A673 (cell line): ENCODE measurements around the gene STARD13. TPM values are rescaled to one million over a fixed set of nuclear protein-coding genes. Genes with fewer than 3 reads are reported as not detected.

Source experiments
- BruUV-seq: library from RNA; stranded (reverse); fragments of 400-500 nt; replicated peaks from 2 replicates; lab custom pipeline; 2021; lab: Mats Ljungman, UMichigan
- CTCF ChIA-PET: fragments of 300-600 bp; sonication (Branson Sonifier 250); formaldehyde crosslinking; loops from one replicate; lab custom pipeline; 2022; ENCODE audit warnings: antibody characterized with exemption; lab: Charles Lee
- POLR2A ChIA-PET: fragments of 300-600 bp; sonication (Branson Sonifier 250); formaldehyde crosslinking; loops from one replicate; lab custom pipeline; 2022; ENCODE audit warnings: antibody characterized with exemption; ENCODE audit not compliant: low non-redundant PET; lab: Charles Lee
- DNase-seq: peaks from one replicate; pipeline ENCODE4 v3.0.0-alpha.2; 2015; ENCODE audit warnings: low spot score
- H3K27ac ChIP-seq: fragments of 200-600 bp; sonication (generic); 2 replicates; pipeline ENCODE4 v1.5.1; 2016; ENCODE audit warnings: mixed run types, low read depth, mild to moderate bottlenecking, mixed read lengths, antibody characterized with exemption, low read length; ENCODE audit not compliant: poor library complexity, severe bottlenecking
- H3K27me3 ChIP-seq: fragments of 200-600 bp; sonication (generic); replicated peaks from 2 replicates; pipeline ENCODE4 v1.6.1; 2017; ENCODE audit warnings: mixed run types, low read depth, mild to moderate bottlenecking, mixed read lengths, antibody characterized with exemption, low read length; ENCODE audit not compliant: insufficient read depth, poor library complexity
- H3K36me3 ChIP-seq: fragments of 200-600 bp; sonication (generic); 2 replicates; pipeline ENCODE4 v1.6.1; 2016; ENCODE audit warnings: mixed run types, mild to moderate bottlenecking, mixed read lengths, antibody characterized with exemption, low read length; ENCODE audit not compliant: insufficient read depth, poor library complexity, severe bottlenecking
- H3K4me1 ChIP-seq: fragments of 200-600 bp; sonication (generic); 2 replicates; pipeline ENCODE4 v1.6.1; 2017; ENCODE audit warnings: mixed run types, mild to moderate bottlenecking, mixed read lengths, antibody characterized with exemption, low read length; ENCODE audit not compliant: insufficient read depth, poor library complexity, severe bottlenecking
- H3K4me3 ChIP-seq: fragments of 200-600 bp; sonication (generic); 2 replicates; pipeline ENCODE4 v1.5.1; 2016; ENCODE audit warnings: low read depth, mixed run types, mild to moderate bottlenecking, mixed read lengths, low read length; ENCODE audit not compliant: poor library complexity, severe bottlenecking
- H3K9me3 ChIP-seq: fragments of 200-600 bp; sonication (generic); 2 replicates; pipeline ENCODE4 v1.6.1; 2016; ENCODE audit warnings: mixed run types, low read depth, mild to moderate bottlenecking, mixed read lengths, antibody characterized with exemption, low read length; ENCODE audit not compliant: poor library complexity, severe bottlenecking
- EZH2 ChIP-seq: fragments of 200-600 bp; sonication (generic); IDR thresholded peaks from 2 replicates; pipeline ENCODE4 v1.6.1; 2017; ENCODE audit warnings: borderline replicate concordance, low read depth, mild to moderate bottlenecking, mixed read lengths, antibody characterized with exemption, low read length; ENCODE audit not compliant: poor library complexity, severe bottlenecking
- intact Hi-C: fragments of 100-400 bp; cut with micrococcal nuclease; formaldehyde crosslinking; loops from one replicate; pipeline ENCODE4 v1.10.0; 2022; ENCODE audit not compliant: unreplicated experiment
- total RNA-seq: library from RNA; stranded (reverse); gene quantifications from 2 replicates; pipeline ENCODE4 v1.2.3, GENCODE V29; 2021
- TF ChIP-seq, protein P1 (sequence below): fragments of 300-800, 200-600 bp; sonication (generic); conservative IDR thresholded peaks from 2 replicates; pipeline ENCODE4 v1.5.1; 2017; ENCODE audit warnings: low read depth, mild to moderate bottlenecking, antibody characterized with exemption, low read length, moderate library complexity, mixed read lengths

The STARD13 gene
- total RNA-seq, 1 experiment from 2014 or later, result 45.7 TPM

DNA sequence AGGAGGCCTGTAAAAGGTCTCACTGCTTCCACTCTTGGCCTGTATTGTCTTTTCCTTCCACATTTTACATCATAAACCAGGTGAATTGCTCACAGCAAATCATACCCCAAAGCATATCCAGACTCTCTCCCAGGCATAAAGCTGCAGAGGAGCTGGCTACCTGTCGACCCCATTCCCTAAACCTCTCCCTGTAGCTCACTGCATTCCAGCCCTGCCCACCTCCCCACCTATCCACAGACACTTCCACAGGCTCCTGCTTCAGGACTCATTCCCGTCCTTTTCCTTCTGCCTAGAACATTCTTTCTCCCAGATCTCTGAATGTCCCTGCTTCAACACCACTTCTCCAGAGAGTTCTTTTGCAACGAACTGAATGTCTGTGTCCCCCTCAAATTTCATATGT, 46.4 kb upstream of the STARD13 start:
- Histone ChIP-seq H3K9me3 (no peaks in the 10 kb centered on the region), H3K27me3 (no peaks in the 10 kb centered on the region), H3K4me3 (no peak overlapping the region), H3K27ac (no peak overlapping the region), H3K36me3 (no peaks in the 10 kb centered on the region), H3K4me1 (peaks cover 7% of the 10 kb centered on the region)
- TF ChIP-seq EZH2, result no peak
- TF ChIP-seq, protein P1, sequence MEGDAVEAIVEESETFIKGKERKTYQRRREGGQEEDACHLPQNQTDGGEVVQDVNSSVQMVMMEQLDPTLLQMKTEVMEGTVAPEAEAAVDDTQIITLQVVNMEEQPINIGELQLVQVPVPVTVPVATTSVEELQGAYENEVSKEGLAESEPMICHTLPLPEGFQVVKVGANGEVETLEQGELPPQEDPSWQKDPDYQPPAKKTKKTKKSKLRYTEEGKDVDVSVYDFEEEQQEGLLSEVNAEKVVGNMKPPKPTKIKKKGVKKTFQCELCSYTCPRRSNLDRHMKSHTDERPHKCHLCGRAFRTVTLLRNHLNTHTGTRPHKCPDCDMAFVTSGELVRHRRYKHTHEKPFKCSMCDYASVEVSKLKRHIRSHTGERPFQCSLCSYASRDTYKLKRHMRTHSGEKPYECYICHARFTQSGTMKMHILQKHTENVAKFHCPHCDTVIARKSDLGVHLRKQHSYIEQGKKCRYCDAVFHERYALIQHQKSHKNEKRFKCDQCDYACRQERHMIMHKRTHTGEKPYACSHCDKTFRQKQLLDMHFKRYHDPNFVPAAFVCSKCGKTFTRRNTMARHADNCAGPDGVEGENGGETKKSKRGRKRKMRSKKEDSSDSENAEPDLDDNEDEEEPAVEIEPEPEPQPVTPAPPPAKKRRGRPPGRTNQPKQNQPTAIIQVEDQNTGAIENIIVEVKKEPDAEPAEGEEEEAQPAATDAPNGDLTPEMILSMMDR, result no peak
- CTCF ChIA-PET, result no interaction called here
- no peak for DNase-seq
- POLR2A ChIA-PET, result no interaction called here
- intact Hi-C loops, result no loop called here
- no TSS peak for BruUV-seq

DNA sequence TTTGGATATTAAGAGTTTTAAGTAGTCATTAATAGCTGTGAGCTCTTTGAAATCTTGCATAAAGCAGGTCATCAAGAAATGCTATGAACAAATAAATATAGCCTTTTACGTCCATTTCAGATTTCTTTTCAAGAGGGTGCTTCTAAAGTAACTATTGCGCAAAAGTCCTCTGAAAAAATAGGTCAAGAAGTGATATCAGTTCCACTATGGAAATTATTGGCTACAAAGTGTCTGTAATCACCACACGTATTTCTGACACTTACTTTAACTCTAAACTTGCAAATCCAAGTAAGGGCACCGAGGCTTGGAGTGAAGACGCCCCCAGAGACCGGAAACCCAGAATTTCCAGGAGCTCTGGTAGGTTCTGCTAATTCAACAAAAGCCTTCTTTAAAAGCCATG, 44.9 kb upstream of the STARD13 start:
- no peak overlapping the region for H3K4me3 ChIP-seq
- no peaks in the 10 kb centered on the region for H3K27me3 ChIP-seq
- peaks cover 7% of the 10 kb centered on the region for H3K4me1 ChIP-seq
- no peaks in the 10 kb centered on the region for H3K36me3 ChIP-seq
- CTCF ChIA-PET, result no interaction called here
- POLR2A ChIA-PET, result no interaction called here
- no peak overlapping the region for H3K27ac ChIP-seq
- no TSS peak for BruUV-seq
- TF ChIP-seq EZH2, result no peak
- TF ChIP-seq, protein P1, result no peak
- H3K9me3 ChIP-seq, result no peaks in the 10 kb centered on the region
- DNase-seq, result no peak
- intact Hi-C loops, result no loop called here

DNA sequence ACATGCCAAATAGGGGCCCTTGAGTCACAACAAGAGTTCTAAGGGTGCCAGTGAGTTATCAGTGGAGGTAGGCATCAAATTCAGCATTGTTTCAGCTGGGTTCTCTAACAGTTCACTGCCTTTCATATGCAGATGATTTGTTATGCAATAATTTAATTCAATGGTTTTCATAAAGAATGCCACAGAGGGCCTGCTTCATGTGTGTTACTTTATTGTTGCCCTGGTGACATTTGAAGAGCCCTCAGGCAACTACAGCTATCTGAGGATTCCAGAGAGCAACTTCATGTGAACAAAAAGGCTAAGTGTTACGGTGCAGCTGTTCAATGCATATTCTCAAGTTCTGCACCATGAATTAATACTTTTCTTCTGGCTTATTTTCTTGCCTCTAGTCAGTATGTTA, 43.1 kb upstream of the STARD13 start:
- ChIA-PET POLR2A (no interaction called here), CTCF (no interaction called here)
- Histone ChIP-seq H3K27me3 (no peaks in the 10 kb centered on the region), H3K9me3 (no peaks in the 10 kb centered on the region), H3K4me1 (peaks cover 15% of the 10 kb centered on the region), H3K27ac (no peak overlapping the region), H3K4me3 (no peak overlapping the region), H3K36me3 (no peaks in the 10 kb centered on the region)
- intact Hi-C loops, result no loop called here
- DNase-seq, result peak; percentile 50
- no TSS peak for BruUV-seq
- TF ChIP-seq EZH2, result no peak
- TF ChIP-seq, protein P1, result no peak
